Measurements from ENCODE around the gene SLC15A1. TPM values are rescaled to one million over a fixed set of nuclear protein-coding genes. Genes with fewer than 3 reads are reported as not detected.

The SLC15A1 gene
- polyA plus RNA-seq, 1 experiment = not detected

GRCh38 chr13:98675066-98675465 is 77.4 kb downstream of the SLC15A1 start:
- H3K4me3 ChIP-seq (ENCODE audit: low read depth, low read length) = no peak overlapping the region
- CTCF ChIA-PET = interaction anchor here (1.6 to 2.7 kb wide), 2 partner anchors 228 to 230 kb away, joined by 8 to 24 read pairs; no protein-coding TSS in a partner anchor
- H3K27ac ChIP-seq (ENCODE audit: low read depth, low read length) = no peak overlapping the region
- TF ChIP-seq, protein P1, sequence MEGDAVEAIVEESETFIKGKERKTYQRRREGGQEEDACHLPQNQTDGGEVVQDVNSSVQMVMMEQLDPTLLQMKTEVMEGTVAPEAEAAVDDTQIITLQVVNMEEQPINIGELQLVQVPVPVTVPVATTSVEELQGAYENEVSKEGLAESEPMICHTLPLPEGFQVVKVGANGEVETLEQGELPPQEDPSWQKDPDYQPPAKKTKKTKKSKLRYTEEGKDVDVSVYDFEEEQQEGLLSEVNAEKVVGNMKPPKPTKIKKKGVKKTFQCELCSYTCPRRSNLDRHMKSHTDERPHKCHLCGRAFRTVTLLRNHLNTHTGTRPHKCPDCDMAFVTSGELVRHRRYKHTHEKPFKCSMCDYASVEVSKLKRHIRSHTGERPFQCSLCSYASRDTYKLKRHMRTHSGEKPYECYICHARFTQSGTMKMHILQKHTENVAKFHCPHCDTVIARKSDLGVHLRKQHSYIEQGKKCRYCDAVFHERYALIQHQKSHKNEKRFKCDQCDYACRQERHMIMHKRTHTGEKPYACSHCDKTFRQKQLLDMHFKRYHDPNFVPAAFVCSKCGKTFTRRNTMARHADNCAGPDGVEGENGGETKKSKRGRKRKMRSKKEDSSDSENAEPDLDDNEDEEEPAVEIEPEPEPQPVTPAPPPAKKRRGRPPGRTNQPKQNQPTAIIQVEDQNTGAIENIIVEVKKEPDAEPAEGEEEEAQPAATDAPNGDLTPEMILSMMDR (IDR thresholded peaks at IDR 0.05; ENCODE audit: low read depth, low read length) = no peak
- H3K27me3 ChIP-seq (ENCODE audit: control insufficient read depth, insufficient read depth, low read length) = no peaks in the 10 kb centered on the region
- POLR2A ChIA-PET = no interaction called here
- no peak for DNase-seq (ENCODE audit: low read depth, low spot score)
- H3K9me3 ChIP-seq (ENCODE audit: control insufficient read depth, insufficient read depth, low read length) = no peaks in the 10 kb centered on the region

- H3K9me3 ChIP-seq (ENCODE audit: control insufficient read depth, insufficient read depth, low read length) = no peaks in the 10 kb centered on the region
- DNase-seq (ENCODE audit: low read depth, low spot score) = peak; percentile 52
- no peak overlapping the region for H3K27ac ChIP-seq (ENCODE audit: low read depth, low read length)
- TF ChIP-seq, protein P1 (IDR thresholded peaks at IDR 0.05; ENCODE audit: low read depth, low read length) = peak; percentile 87
- no peak overlapping the region for H3K4me3 ChIP-seq (ENCODE audit: low read depth, low read length)
- ChIA-PET POLR2A (no interaction called here), CTCF (interaction anchor here (0.5 to 2.7 kb wide), 28 partner anchors 8 to 825 kb away, joined by 3 to 24 read pairs (median 3); no protein-coding TSS in a partner anchor)
- H3K27me3 ChIP-seq (ENCODE audit: control insufficient read depth, insufficient read depth, low read length) = peaks cover under 1% of the 10 kb centered on the region
Measured at GRCh38 chr13:98672947-98673613, 79.4 kb downstream of the SLC15A1 start.

- ChIA-PET CTCF (interaction anchor here (1.1 to 2.2 kb wide), 2 partner anchors 15 to 223 kb away, joined by 5 to 7 read pairs; no protein-coding TSS in a partner anchor), POLR2A (no interaction called here)
- no peaks in the 10 kb centered on the region for H3K9me3 ChIP-seq (ENCODE audit: control insufficient read depth, insufficient read depth, low read length)
- H3K27me3 ChIP-seq (ENCODE audit: control insufficient read depth, insufficient read depth, low read length) = peaks cover 9% of the 10 kb centered on the region
- TF ChIP-seq, protein P1 (IDR thresholded peaks at IDR 0.05; ENCODE audit: low read depth, low read length) = no peak
- no peak overlapping the region for H3K4me3 ChIP-seq (ENCODE audit: low read depth, low read length)
- no peak overlapping the region for H3K27ac ChIP-seq (ENCODE audit: low read depth, low read length)
- DNase-seq (ENCODE audit: low read depth, low spot score) = no peak
Measured at GRCh38 chr13:98668155-98668554, 84.3 kb downstream of the SLC15A1 start.

DNA sequence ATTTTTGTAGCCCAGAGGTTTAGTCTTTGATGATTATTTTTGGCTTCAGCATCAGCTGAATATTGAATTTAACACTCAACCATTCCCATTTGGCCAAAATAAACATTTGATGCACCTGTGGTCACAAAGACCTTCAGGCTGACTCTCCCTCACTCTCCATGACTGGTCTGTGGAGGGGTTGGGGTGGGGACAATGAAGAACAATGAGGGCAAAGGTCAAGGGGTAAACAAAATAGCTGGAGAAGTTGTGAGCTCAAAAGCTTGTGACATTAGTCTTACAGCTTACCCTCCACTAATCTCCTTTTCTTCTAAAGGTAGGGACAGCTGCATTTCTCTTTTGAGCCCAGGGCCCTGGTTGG is 86.9 kb downstream of the SLC15A1 start:
- Histone ChIP-seq H3K27ac (ENCODE audit: low read depth, low read length) (no peak overlapping the region), H3K9me3 (ENCODE audit: control insufficient read depth, insufficient read depth, low read length) (no peaks in the 10 kb centered on the region; the same call in 1 of the 2 replicates), H3K27me3 (ENCODE audit: control insufficient read depth, insufficient read depth, low read length) (peaks cover 17% of the 10 kb centered on the region), H3K4me3 (ENCODE audit: low read depth, low read length) (no peak overlapping the region)
- DNase-seq (ENCODE audit: low read depth, low spot score) = no peak
- CTCF ChIA-PET = interaction anchor here (0.7 to 2.4 kb wide), 4 partner anchors 8 to 220 kb away, joined by 3 to 14 read pairs (median 7); no protein-coding TSS in a partner anchor
- POLR2A ChIA-PET = no interaction called here
- TF ChIP-seq, protein P1 (IDR thresholded peaks at IDR 0.05; ENCODE audit: low read depth, low read length) = no peak

DNA sequence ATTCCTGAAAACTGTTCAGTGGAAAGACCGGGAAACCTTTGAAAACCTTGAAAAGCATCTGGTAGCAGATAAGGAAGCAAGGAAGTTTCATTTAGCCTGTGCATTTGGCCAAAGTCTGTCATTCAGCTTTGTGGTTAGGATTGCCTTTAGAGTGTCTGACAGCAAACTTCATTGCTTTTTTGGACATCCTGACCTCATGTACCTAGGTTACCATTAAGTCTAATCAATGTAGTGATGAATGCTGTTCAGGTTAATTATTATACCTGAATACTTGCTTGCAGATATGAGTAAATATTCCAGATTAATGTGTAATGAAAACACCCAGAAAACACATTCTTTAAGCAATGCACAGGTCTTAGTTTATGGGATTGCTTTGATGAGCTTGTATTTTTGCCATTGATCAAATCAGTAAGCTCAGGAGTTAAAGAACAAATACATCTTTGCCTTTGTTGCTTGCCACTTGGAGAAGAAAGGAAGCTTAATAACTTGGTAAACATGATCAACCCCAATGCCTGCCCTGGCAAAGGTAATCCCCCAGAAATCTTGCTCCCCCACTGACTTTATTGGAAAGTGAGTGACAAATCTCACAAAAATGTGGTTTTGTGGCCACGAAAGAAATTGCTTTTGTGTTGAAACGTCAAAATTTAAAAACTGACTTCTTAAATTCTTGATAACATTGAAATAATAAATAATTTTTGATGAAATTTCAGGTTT is 87.4 kb downstream of the SLC15A1 start:
- ChIA-PET POLR2A (no interaction called here), CTCF (interaction anchor here (0.7 to 2.4 kb wide), 4 partner anchors 9 to 220 kb away, joined by 3 to 14 read pairs (median 7); no protein-coding TSS in a partner anchor)
- H3K27me3 ChIP-seq (ENCODE audit: control insufficient read depth, insufficient read depth, low read length) = peaks cover 17% of the 10 kb centered on the region
- no peak for DNase-seq (ENCODE audit: low read depth, low spot score)
- no peak overlapping the region for H3K27ac ChIP-seq (ENCODE audit: low read depth, low read length)
- H3K9me3 ChIP-seq (ENCODE audit: control insufficient read depth, insufficient read depth, low read length) = no peaks in the 10 kb centered on the region; the same call in 1 of the 2 replicates
- H3K4me3 ChIP-seq (ENCODE audit: low read depth, low read length) = no peak overlapping the region
- TF ChIP-seq, protein P1 (IDR thresholded peaks at IDR 0.05; ENCODE audit: low read depth, low read length) = no peak

All from AG04450 (cell line).